Spinal cord (tissue), 10 donors: ENCODE measurements around the gene RNF34. TPM values are rescaled to one million over a fixed set of nuclear protein-coding genes. Genes with fewer than 3 reads are reported as not detected.
A peak's percentile ranks its signal among the peaks of the same experiment; 100 is the strongest.

ENCODE experiments used
- DNase-seq, 6 donors: peaks; one replicate each; pipeline versions ENCODE4 v3.0.0 to v3.0.0-alpha.2; 2013 to 2015; ENCODE audit warnings: low spot score in 6 of 6, low read depth in 4 of 6
- H3K27ac ChIP-seq: one replicate; pipeline ENCODE4 v1.5.1; 2013; ENCODE audit warnings: low read depth, low read length, control low read depth
- H3K27me3 ChIP-seq: one replicate; pipeline ENCODE4 v1.6.1; 2013; ENCODE audit warnings: low read length; ENCODE audit not compliant: control insufficient read depth, insufficient read depth
- H3K36me3 ChIP-seq: one replicate; pipeline ENCODE4 v1.6.1; 2013; ENCODE audit warnings: low read length; ENCODE audit not compliant: control insufficient read depth, insufficient read depth
- H3K4me1 ChIP-seq: one replicate; pipeline ENCODE4 v1.6.1; 2013; ENCODE audit warnings: low read length; ENCODE audit not compliant: control insufficient read depth, insufficient read depth
- H3K4me3 ChIP-seq: one replicate; pipeline ENCODE4 v1.5.1; 2013; ENCODE audit warnings: low read depth, low read length, control low read depth
- H3K9me3 ChIP-seq: one replicate; pipeline ENCODE4 v1.6.1; 2013; ENCODE audit warnings: low read length; ENCODE audit not compliant: control insufficient read depth, insufficient read depth
- WGBS: methylation state at CpG from one replicate; pipeline ENCODE4 v1.1.5; 2013; ENCODE audit warnings: missing lambda C conversion rate; ENCODE audit not compliant: insufficient coverage; 5-methylcytosine and 5-hydroxymethylcytosine counted together
- polyA plus RNA-seq, 2 donors: library from polyadenylated mRNA; unstranded; fragments of 120-200 nt; gene quantifications; one replicate each; pipeline ENCODE4 v1.2.1, GENCODE V29; 2013; ENCODE audit not compliant: insufficient read length in 2 of 2
- total RNA-seq, 2 donors: library from RNA; depleted of rRNA in 1 of 2; stranded (reverse); fragments of 120-200 nt in 1 of 2; fragments of >200 nt in 1 of 2; gene quantifications; one replicate each; pipeline versions ENCODE4 v1.2.3 to v1.2.4, GENCODE V29; 2013 to 2014
- donor health status: healthy.

RNF34 gene
- total and polyA plus RNA-seq, 4 donors = 41.4 to 71.7 (median 51.2) TPM

DNA sequence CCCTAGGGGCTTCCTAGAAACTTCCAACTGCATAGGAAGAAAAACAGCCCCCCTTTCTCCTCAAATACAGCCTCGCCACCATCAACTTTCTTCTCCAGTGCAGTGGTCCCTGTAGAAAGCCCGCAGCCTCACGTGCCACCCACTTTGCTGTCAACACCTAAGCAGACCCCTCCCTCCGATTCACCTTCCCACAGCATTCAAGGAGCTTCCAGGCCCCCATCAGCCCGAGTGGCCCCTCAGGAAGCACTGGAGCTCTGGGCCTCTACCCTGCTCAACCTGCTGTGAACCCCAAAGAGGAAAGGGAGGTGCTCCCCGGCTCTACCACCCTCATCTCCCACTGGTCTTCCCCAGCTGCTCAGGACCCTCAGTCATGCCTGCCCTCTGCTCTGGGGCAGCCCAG is 55.0 kb downstream of the RNF34 start:
- DNase-seq = no peak
- Histone ChIP-seq H3K36me3 (peaks cover 38% of the 10 kb centered on the region), H3K4me3 (no peak overlapping the region), H3K27me3 (no peaks in the 10 kb centered on the region), H3K9me3 (no peaks in the 10 kb centered on the region), H3K4me1 (peaks cover 32% of the 10 kb centered on the region), H3K27ac (no peak overlapping the region)
- 85% methylated on average over 4 of the region's 6 CpGs for WGBS

DNA sequence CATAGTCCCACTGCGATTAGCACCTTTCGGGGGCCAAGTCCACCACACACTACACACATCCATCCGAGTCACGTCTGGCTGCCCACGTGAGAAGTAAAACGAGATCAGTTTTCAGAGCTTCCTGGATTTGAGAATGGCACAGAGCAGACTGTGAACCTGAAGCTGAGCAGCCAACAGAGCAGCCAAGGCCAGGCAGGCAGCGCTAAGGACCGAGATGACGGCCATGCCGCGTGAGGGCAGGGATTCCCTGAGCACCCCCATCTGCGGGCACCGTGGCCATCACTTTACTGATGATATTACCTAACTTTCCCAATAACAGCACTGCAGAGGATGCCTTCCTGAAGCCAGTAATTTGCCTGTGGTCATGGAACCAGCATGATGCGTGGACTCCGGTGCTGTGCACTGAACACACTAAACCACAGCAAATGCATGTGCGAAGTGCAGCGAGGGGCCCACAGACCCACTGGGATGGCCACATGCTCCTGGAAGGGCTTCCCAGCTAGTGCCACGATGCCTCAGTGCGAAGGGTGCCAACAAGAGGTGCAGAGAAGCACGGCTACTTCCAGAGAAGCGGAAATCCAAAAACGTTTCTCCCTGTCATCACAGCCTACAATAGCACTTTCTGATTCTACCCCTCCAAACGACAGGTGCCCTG is 56.0 kb downstream of the RNF34 start:
- Histone ChIP-seq H3K36me3 (peaks cover 32% of the 10 kb centered on the region), H3K4me1 (peaks cover 32% of the 10 kb centered on the region), H3K4me3 (no peak overlapping the region), H3K27ac (no peak overlapping the region), H3K27me3 (no peaks in the 10 kb centered on the region), H3K9me3 (no peaks in the 10 kb centered on the region)
- no peak for DNase-seq
- 92% methylated on average over 23 of the region's 23 CpGs for WGBS

DNA sequence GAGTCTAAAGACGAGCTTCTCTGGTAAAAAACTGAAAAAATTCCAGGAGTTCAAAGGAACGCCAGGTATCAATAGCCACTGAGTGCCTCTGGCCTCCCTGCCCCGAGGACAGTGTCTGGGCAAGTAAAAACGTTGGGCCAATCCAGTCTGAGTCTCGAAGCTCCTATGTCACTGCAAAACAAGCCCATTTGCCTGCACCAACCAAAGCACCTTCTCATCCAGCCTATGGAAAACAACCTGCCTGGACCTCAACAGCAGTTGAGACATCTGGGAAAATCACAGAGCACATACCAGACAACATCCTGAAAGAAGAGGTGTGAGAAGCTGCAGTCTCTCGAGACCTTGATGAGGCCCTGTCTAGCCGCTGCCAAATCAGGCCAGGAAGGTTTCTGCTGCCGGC is 56.6 kb downstream of the RNF34 start:
- 87% methylated on average over 8 of the region's 8 CpGs for WGBS
- H3K36me3 ChIP-seq = peaks cover 29% of the 10 kb centered on the region
- no peak for DNase-seq
- H3K9me3 ChIP-seq = no peaks in the 10 kb centered on the region
- no peak overlapping the region for H3K4me3 ChIP-seq
- no peak overlapping the region for H3K27ac ChIP-seq
- H3K27me3 ChIP-seq = no peaks in the 10 kb centered on the region
- H3K4me1 ChIP-seq = peaks cover 30% of the 10 kb centered on the region

DNA sequence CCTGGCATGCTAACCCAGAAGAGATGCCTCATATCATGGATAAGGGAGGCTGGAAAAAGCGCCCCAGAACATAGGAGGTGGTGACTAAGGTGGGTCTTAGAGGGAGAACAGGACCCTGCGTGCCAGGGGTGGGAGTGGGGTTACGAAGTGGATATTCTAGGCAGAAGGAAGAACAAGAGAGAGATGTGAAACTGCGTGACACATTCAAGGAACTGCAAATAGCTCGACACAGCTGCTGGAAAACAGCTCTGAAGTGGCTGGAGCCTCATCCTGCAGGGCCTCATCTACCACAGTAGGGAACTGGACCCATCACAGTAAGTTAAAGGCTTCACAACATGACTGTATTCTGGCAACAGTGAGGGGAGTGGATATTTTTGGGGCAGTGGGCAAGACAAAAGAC is 61.1 kb downstream of the RNF34 start:
- Histone ChIP-seq H3K36me3 (peaks cover 10% of the 10 kb centered on the region), H3K27me3 (no peaks in the 10 kb centered on the region), H3K4me1 (peaks cover 18% of the 10 kb centered on the region), H3K27ac (no peak overlapping the region), H3K9me3 (no peaks in the 10 kb centered on the region), H3K4me3 (no peak overlapping the region)
- DNase-seq = no peak
- WGBS = 90% methylated on average over 5 of the region's 5 CpGs

DNA sequence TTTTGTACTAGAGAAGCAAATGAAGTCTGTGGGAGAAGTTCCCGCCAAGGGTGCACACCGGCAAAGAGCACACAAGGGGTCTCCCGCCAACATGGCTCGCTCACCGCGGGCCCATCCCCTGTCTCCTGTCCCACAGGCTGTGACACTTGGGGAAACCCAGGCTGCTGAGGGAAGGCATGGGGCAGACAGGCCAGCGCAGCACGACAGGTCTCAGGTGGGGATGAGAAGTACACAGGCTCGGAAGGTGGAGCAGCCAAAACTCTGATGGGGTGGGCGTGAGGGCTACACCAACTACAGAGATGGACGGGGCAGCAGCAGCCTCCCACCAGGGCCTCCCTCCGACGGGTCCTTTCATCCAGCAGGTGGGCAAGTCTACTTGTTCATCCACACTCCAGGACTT is 64.4 kb downstream of the RNF34 start:
- Histone ChIP-seq H3K27ac (no peak overlapping the region), H3K36me3 (peaks cover 6% of the 10 kb centered on the region)

DNA sequence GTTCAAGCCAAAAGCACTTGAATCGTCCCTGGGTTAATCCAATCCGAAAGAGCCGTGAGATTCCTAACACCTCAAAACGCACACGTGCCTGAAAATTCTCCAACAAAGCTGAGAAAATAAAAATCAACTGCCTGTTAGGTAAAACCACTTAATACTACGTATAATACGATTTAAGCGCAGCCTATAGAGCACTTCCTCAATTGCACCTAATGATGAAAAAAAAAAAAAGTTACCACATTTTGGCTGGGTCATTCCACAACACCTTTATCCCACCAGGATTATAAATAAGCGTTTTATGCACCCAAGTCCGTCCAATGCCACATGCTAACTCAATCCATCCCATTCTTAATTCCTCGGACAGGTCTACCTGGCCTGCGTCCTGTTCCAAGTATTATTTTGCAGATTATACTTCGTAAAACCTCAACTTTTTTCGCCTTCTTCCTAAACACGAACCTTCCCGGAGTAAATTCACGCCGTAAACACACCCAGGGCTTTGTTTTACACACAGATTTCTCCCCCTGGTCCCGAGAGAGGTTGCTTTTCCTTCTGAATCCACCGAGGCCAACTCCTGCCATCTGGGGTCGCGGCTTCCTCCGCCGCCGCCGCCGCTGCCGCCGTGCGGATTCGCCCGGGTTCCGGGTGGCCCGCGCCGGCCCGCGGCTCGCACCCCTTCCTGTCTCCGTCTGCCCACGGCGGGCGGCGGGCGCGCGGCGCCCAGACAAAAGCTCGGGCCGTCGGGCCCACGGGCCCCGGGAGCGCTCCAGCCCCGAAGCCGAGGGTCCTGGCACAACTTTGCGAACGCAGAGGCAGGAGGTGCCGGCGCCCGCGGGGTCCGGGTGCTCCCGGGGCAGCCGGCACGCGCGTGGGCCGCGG is 66.2 kb downstream of the RNF34 start:
- Histone ChIP-seq H3K4me1 (peaks cover 17% of the 10 kb centered on the region), H3K36me3 (peaks cover 6% of the 10 kb centered on the region), H3K27ac (no peak overlapping the region), H3K4me3 (peak overlapping the region; percentile 37), H3K27me3 (no peaks in the 10 kb centered on the region), H3K9me3 (no peaks in the 10 kb centered on the region)
- DNase-seq = peak in 2 of 6 donors; percentile 41 to 50
- 12% methylated on average over 70 of the region's 70 CpGs for WGBS

More for the DNA sequence above, 64.4 kb downstream of the RNF34 start:
- WGBS = 97% methylated on average over 10 of the region's 13 CpGs
- H3K9me3 ChIP-seq = no peaks in the 10 kb centered on the region
- no peak for DNase-seq
- no peaks in the 10 kb centered on the region for H3K27me3 ChIP-seq
- H3K4me3 ChIP-seq = no peak overlapping the region
- H3K4me1 ChIP-seq = peaks cover 17% of the 10 kb centered on the region

GRCh38 chr12:121466794-121467637 is 67.1 kb downstream of the RNF34 start:
- Histone ChIP-seq H3K4me3 (peak overlapping the region; percentile 42), H3K36me3 (peaks cover 6% of the 10 kb centered on the region), H3K27me3 (no peaks in the 10 kb centered on the region), H3K4me1 (peaks cover 17% of the 10 kb centered on the region), H3K27ac (no peak overlapping the region), H3K9me3 (no peaks in the 10 kb centered on the region)
- peak; percentile 47 to 96 (median 78) for DNase-seq
- under 1% methylated on average over 135 of the region's 139 CpGs for WGBS

DNA sequence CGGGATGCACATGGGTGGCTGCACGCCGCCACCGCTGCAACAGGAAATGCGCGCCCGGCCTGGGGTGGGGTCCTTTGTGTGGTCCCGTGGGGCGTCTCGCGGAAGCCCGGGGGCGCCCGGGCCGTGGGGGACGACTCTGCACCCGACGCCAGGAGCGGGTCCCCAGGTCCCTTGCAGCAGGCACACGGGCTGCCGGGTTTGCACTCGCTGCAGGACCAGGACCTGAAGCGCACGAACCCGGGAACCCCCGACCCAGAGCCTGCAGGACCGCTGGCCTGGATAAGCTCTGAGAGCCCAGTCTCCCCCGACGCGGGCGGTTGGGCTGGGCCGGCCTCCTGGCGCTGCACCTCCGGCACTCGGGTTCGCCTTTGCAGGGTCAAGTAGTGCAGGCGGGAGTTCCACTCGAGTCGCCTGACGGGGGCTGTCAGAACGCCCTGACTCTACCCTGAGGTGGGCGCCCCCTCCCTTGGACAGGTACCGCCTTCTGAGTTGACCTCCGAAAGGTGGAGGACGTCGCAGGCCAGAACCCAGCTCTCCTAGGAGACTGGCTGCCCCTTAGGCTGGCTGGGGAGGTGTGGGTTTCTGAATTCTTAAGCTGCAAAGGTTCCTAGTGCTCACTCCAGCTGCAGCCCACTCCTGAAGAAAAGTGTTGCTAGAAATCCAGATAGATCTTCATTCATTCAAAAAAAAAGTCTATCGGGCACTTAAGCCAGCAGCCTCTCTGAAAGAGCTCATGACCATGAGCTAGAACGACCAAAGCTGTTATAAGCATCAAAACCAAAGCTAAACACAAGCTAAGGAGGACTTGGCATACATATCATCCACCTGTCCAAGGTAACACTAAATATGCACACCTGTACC is 68.0 kb downstream of the RNF34 start:
- DNase-seq = peak in 2 of 6 donors; percentile 11 to 41
- 7% methylated on average over 48 of the region's 48 CpGs for WGBS
- Histone ChIP-seq H3K9me3 (no peaks in the 10 kb centered on the region), H3K4me1 (peaks cover 17% of the 10 kb centered on the region), H3K4me3 (peak overlapping the region; percentile 42), H3K27me3 (no peaks in the 10 kb centered on the region), H3K36me3 (peaks cover 6% of the 10 kb centered on the region), H3K27ac (no peak overlapping the region)

- Histone ChIP-seq H3K36me3 (peaks cover 6% of the 10 kb centered on the region), H3K27me3 (no peaks in the 10 kb centered on the region), H3K27ac (no peak overlapping the region), H3K4me1 (peaks cover 17% of the 10 kb centered on the region), H3K9me3 (no peaks in the 10 kb centered on the region), H3K4me3 (no peak overlapping the region)
- WGBS = 56% methylated on average over 2 of the region's 4 CpGs
- no peak for DNase-seq
Observed at GRCh38 chr12:121468499-121468801, 68.5 kb downstream of the RNF34 start.
